Immature natural killer cell (primary cell): ENCODE results near the gene SHH. TPM values are rescaled to one million over a fixed set of nuclear protein-coding genes. Genes with fewer than 3 reads are reported as not detected.
A peak's percentile ranks its signal among the peaks of the same experiment; 100 is the strongest.

Experiments
- DNase-seq, 3 donors: peaks; one replicate each; pipeline ENCODE4 v3.0.0; 2022; ENCODE audit warnings: mixed read lengths in 1 of 3
- H3K27ac Mint-ChIP-seq, 6 donors: one replicate each; pipeline ENCODE4 v1.8.0; 2020; ENCODE audit warnings: mixed read lengths in 6 of 6, mild to moderate bottlenecking in 5 of 6, inconsistent platforms in 4 of 6, moderate library complexity in 3 of 6
- H3K27me3 Mint-ChIP-seq, 3 donors: one replicate each; pipeline ENCODE4 v1.8.0; 2020 to 2021; ENCODE audit warnings: low read depth in 3 of 3, mild to moderate bottlenecking in 3 of 3, mixed read lengths in 3 of 3, moderate library complexity in 3 of 3, inconsistent platforms in 1 of 3
- H3K36me3 Mint-ChIP-seq, 3 donors: one replicate each; pipeline ENCODE4 v1.8.0; 2020; ENCODE audit warnings: mixed read lengths in 3 of 3, inconsistent platforms in 2 of 3, mild to moderate bottlenecking in 2 of 3
- H3K4me1 Mint-ChIP-seq, 2 donors: one replicate each; pipeline ENCODE4 v1.8.0; 2020; ENCODE audit warnings: inconsistent platforms in 2 of 2, mild to moderate bottlenecking in 2 of 2, mixed read lengths in 2 of 2, moderate library complexity in 1 of 2
- H3K4me3 Mint-ChIP-seq, 5 donors: one replicate each; pipeline ENCODE4 v1.8.0; 2020; ENCODE audit warnings: mild to moderate bottlenecking in 5 of 5, mixed read lengths in 5 of 5, inconsistent platforms in 3 of 5, moderate library complexity in 3 of 5
- H3K9me3 Mint-ChIP-seq, 6 donors: one replicate each; pipeline ENCODE4 v1.8.0; 2020; ENCODE audit warnings: mild to moderate bottlenecking in 6 of 6, mixed read lengths in 6 of 6, inconsistent platforms in 4 of 6, moderate library complexity in 3 of 6
- polyA plus RNA-seq, 3 donors: library from polyadenylated mRNA; unstranded; fragments of 300-500 nt; fragmentation: Illumina TruSeq; gene quantifications; one replicate each; pipeline ENCODE4 v1.2.3, GENCODE V29; 2021

Gene SHH
- polyA plus RNA-seq, 3 donors from 2014 or later, result not detected

GRCh38 chr7:155780884-155781283 is 31.4 kb downstream of the SHH start:
- Mint-ChIP-seq H3K4me1 (peaks cover under 1 to 7% of the 10 kb centered on the region in 2 donors), H3K27ac (peak overlapping the region in 2 of 6 donors; percentile 49 to 57), H3K27me3 (peaks cover 2 to 11% (median 7%) of the 10 kb centered on the region in 3 donors), H3K4me3 (no peak overlapping the region), H3K36me3 (peaks cover 13 to 46% (median 21%) of the 10 kb centered on the region in 3 donors), H3K9me3 (no peaks in the 10 kb centered on the region)
- DNase-seq, result no peak

- peaks cover 17 to 39% (median 30%) of the 10 kb centered on the region in 3 donors for H3K36me3 Mint-ChIP-seq
- no peak overlapping the region for H3K4me3 Mint-ChIP-seq
- peaks cover 0 to 11% (median 2%) of the 10 kb centered on the region in 3 donors for H3K27me3 Mint-ChIP-seq
- peak overlapping the region in 1 of 6 donors; percentile 24 for H3K27ac Mint-ChIP-seq
- peaks cover 0 to 3% of the 10 kb centered on the region in 2 donors for H3K4me1 Mint-ChIP-seq
- no peaks in the 10 kb centered on the region for H3K9me3 Mint-ChIP-seq
- DNase-seq, result no peak
Observed at GRCh38 chr7:155778349-155778748, 33.9 kb downstream of the SHH start.

GRCh38 chr7:155776606-155777005 is 35.7 kb downstream of the SHH start:
- no peak for DNase-seq
- no peak overlapping the region for H3K4me3 Mint-ChIP-seq
- H3K27ac Mint-ChIP-seq, result no peak overlapping the region
- peaks cover 0 to 3% of the 10 kb centered on the region in 2 donors for H3K4me1 Mint-ChIP-seq
- no peaks in the 10 kb centered on the region for H3K9me3 Mint-ChIP-seq
- H3K36me3 Mint-ChIP-seq, result peaks cover 17 to 38% (median 27%) of the 10 kb centered on the region in 3 donors
- H3K27me3 Mint-ChIP-seq, result peaks cover 0 to 5% (median 2%) of the 10 kb centered on the region in 3 donors

- H3K27ac Mint-ChIP-seq, result peak overlapping the region in 1 of 6 donors; percentile 17
Observed at GRCh38 chr7:155775691-155776090, 36.6 kb downstream of the SHH start.

GRCh38 chr7:155774947-155775346 is 37.3 kb downstream of the SHH start:
- Mint-ChIP-seq H3K9me3 (no peaks in the 10 kb centered on the region), H3K4me3 (no peak overlapping the region), H3K4me1 (peaks cover 0 to 4% of the 10 kb centered on the region in 2 donors), H3K27ac (no peak overlapping the region), H3K36me3 (peaks cover 7 to 43% (median 25%) of the 10 kb centered on the region in 3 donors), H3K27me3 (peaks cover 0 to 5% (median 2%) of the 10 kb centered on the region in 3 donors)
- DNase-seq, result no peak

More at GRCh38 chr7:155775691-155776090, 36.6 kb downstream of the SHH start:
- Mint-ChIP-seq H3K27me3 (peaks cover 0 to 5% (median 2%) of the 10 kb centered on the region in 3 donors), H3K9me3 (no peaks in the 10 kb centered on the region), H3K4me3 (no peak overlapping the region), H3K4me1 (peaks cover 0 to 4% of the 10 kb centered on the region in 2 donors), H3K36me3 (peaks cover 8 to 36% (median 25%) of the 10 kb centered on the region in 3 donors)
- DNase-seq, result no peak

GRCh38 chr7:155773531-155773930 is 38.7 kb downstream of the SHH start:
- H3K9me3 Mint-ChIP-seq, result no peaks in the 10 kb centered on the region
- DNase-seq, result no peak
- H3K4me1 Mint-ChIP-seq, result peaks cover under 1 to 4% of the 10 kb centered on the region in 2 donors
- H3K4me3 Mint-ChIP-seq, result no peak overlapping the region
- H3K27me3 Mint-ChIP-seq, result peaks cover 0 to 5% (median 4%) of the 10 kb centered on the region in 3 donors
- H3K36me3 Mint-ChIP-seq, result peaks cover 12 to 50% (median 28%) of the 10 kb centered on the region in 3 donors
- H3K27ac Mint-ChIP-seq, result peak overlapping the region in 1 of 6 donors; percentile 55

- peaks cover 0 to 2% (median 1%) of the 10 kb centered on the region in 3 donors for H3K27me3 Mint-ChIP-seq
- H3K36me3 Mint-ChIP-seq, result peaks cover 15 to 47% (median 33%) of the 10 kb centered on the region in 3 donors
- DNase-seq, result no peak
- no peak overlapping the region for H3K27ac Mint-ChIP-seq
- H3K4me3 Mint-ChIP-seq, result no peak overlapping the region
- H3K9me3 Mint-ChIP-seq, result no peaks in the 10 kb centered on the region
- peaks cover 9 to 20% of the 10 kb centered on the region in 2 donors for H3K4me1 Mint-ChIP-seq
Observed at GRCh38 chr7:155770241-155770640, 42.0 kb downstream of the SHH start.

- no peak for DNase-seq
- Mint-ChIP-seq H3K4me1 (peaks cover 15 to 25% of the 10 kb centered on the region in 2 donors), H3K36me3 (peaks cover 10 to 45% (median 27%) of the 10 kb centered on the region in 3 donors), H3K27ac (peak overlapping the region in 2 of 6 donors; percentile 26 to 50), H3K27me3 (peaks cover 0 to 2% (median 1%) of the 10 kb centered on the region in 3 donors), H3K4me3 (no peak overlapping the region), H3K9me3 (no peaks in the 10 kb centered on the region)
Observed at GRCh38 chr7:155769701-155770100, 42.6 kb downstream of the SHH start.

GRCh38 chr7:155766966-155767916 is 45.0 kb downstream of the SHH start:
- H3K36me3 Mint-ChIP-seq, result peaks cover 10 to 36% (median 24%) of the 10 kb centered on the region in 3 donors
- peak overlapping the region in 1 of 6 donors; percentile 12 for H3K27ac Mint-ChIP-seq
- peaks cover 2 to 9% (median 4%) of the 10 kb centered on the region in 3 donors for H3K27me3 Mint-ChIP-seq
- peaks cover 39 to 50% of the 10 kb centered on the region in 2 donors for H3K4me1 Mint-ChIP-seq
- DNase-seq, result no peak
- no peak overlapping the region for H3K4me3 Mint-ChIP-seq
- no peaks in the 10 kb centered on the region for H3K9me3 Mint-ChIP-seq

- peaks cover 48 to 58% of the 10 kb centered on the region in 2 donors for H3K4me1 Mint-ChIP-seq
- peaks cover 10 to 33% (median 24%) of the 10 kb centered on the region in 3 donors for H3K36me3 Mint-ChIP-seq
- no peaks in the 10 kb centered on the region for H3K9me3 Mint-ChIP-seq
- H3K27me3 Mint-ChIP-seq, result peaks cover 2 to 9% (median 4%) of the 10 kb centered on the region in 3 donors
- H3K27ac Mint-ChIP-seq, result no peak overlapping the region
- DNase-seq, result no peak
- no peak overlapping the region for H3K4me3 Mint-ChIP-seq
Observed at GRCh38 chr7:155766386-155766785, 45.9 kb downstream of the SHH start.

- Mint-ChIP-seq H3K9me3 (no peaks in the 10 kb centered on the region), H3K27ac (peak overlapping the region in 3 of 6 donors; percentile 92 to 96 (median 92)), H3K36me3 (peaks cover 10 to 26% (median 19%) of the 10 kb centered on the region in 3 donors), H3K4me1 (peaks cover 53 to 65% of the 10 kb centered on the region in 2 donors), H3K4me3 (peak overlapping the region in 2 of 5 donors; percentile 46 to 54), H3K27me3 (peaks cover 2 to 9% (median 4%) of the 10 kb centered on the region in 3 donors)
- DNase-seq, result no peak
Observed at GRCh38 chr7:155765458-155765857, 46.8 kb downstream of the SHH start.

- Mint-ChIP-seq H3K27ac (peak overlapping the region; percentile 91 to 96 (median 92)), H3K36me3 (peaks cover 4 to 21% (median 11%) of the 10 kb centered on the region in 3 donors), H3K4me3 (peak overlapping the region; percentile 76 to 87 (median 84)), H3K4me1 (peaks cover 54 to 74% of the 10 kb centered on the region in 2 donors), H3K9me3 (no peaks in the 10 kb centered on the region), H3K27me3 (peaks cover 3 to 10% (median 4%) of the 10 kb centered on the region in 3 donors)
- peak in 1 of 3 donors; percentile 39 for DNase-seq
Observed at GRCh38 chr7:155764438-155764793, 47.8 kb downstream of the SHH start.

- peak overlapping the region; percentile 91 to 96 (median 92) for H3K27ac Mint-ChIP-seq
- peak; percentile 69 to 74 (median 71) for DNase-seq
- no peaks in the 10 kb centered on the region for H3K9me3 Mint-ChIP-seq
- H3K27me3 Mint-ChIP-seq, result peaks cover 1 to 10% (median 4%) of the 10 kb centered on the region in 3 donors
- H3K4me3 Mint-ChIP-seq, result peak overlapping the region; percentile 76 to 87 (median 84)
- peaks cover 54 to 74% of the 10 kb centered on the region in 2 donors for H3K4me1 Mint-ChIP-seq
- H3K36me3 Mint-ChIP-seq, result peaks cover 4 to 16% (median 10%) of the 10 kb centered on the region in 3 donors
Observed at GRCh38 chr7:155763691-155764437, 48.4 kb downstream of the SHH start.
